Hepatocyte (in vitro differentiated cells): Measurements from ENCODE around the gene PACSIN3. TPM values are rescaled to one million over a fixed set of nuclear protein-coding genes. Genes with fewer than 3 reads are reported as not detected.

ENCODE experiments used
- DNase-seq: peaks from one replicate; pipeline ENCODE4 v3.0.0-alpha.2; 2016; ENCODE audit warnings: low spot score
- H2AFZ ChIP-seq: fragments of 200-600 bp; sonication (generic); 2 replicates; pipeline ENCODE4 v1.6.0; 2016; ENCODE audit warnings: antibody characterized with exemption, mild to moderate bottlenecking
- H3K27ac ChIP-seq: fragments of 200-600 bp; sonication (generic); 2 replicates; pipeline ENCODE4 v1.5.1; 2016; ENCODE audit warnings: mild to moderate bottlenecking
- H3K27me3 ChIP-seq: fragments of 200-600 bp; sonication (generic); 2 replicates; pipeline ENCODE4 v1.6.1; 2016
- H3K36me3 ChIP-seq: fragments of 200-600 bp; sonication (generic); replicated peaks from 2 replicates; pipeline ENCODE4 v1.5.1; 2016; ENCODE audit warnings: low read depth; ENCODE audit not compliant: insufficient read depth
- H3K4me1 ChIP-seq: fragments of 200-600 bp; sonication (generic); 2 replicates; pipeline ENCODE4 v1.5.1; 2016; ENCODE audit warnings: mild to moderate bottlenecking, moderate library complexity; ENCODE audit not compliant: insufficient read depth
- H3K4me2 ChIP-seq: fragments of 200-600 bp; sonication (generic); 2 replicates; pipeline ENCODE4 v1.6.0; 2016
- H3K4me3 ChIP-seq: fragments of 200-600 bp; sonication (generic); 2 replicates; pipeline ENCODE4 v1.5.1; 2016; ENCODE audit warnings: mild to moderate bottlenecking
- H3K79me2 ChIP-seq: fragments of 200-600 bp; sonication (generic); 2 replicates; pipeline ENCODE4 v1.6.0; 2017; ENCODE audit warnings: mild to moderate bottlenecking
- H3K9me2 ChIP-seq: fragments of 200-600 bp; sonication (generic); replicated peaks from 2 replicates; pipeline ENCODE4 v1.6.0; 2017; ENCODE audit warnings: mild to moderate bottlenecking; ENCODE audit not compliant: insufficient read depth
- H3K9me3 ChIP-seq: fragments of 200-600 bp; sonication (generic); 2 replicates; pipeline ENCODE4 v1.5.1; 2016; ENCODE audit warnings: low read depth, mild to moderate bottlenecking
- H4K20me1 ChIP-seq: fragments of 200-600 bp; sonication (generic); 2 replicates; pipeline ENCODE4 v1.6.0; 2016; ENCODE audit warnings: mild to moderate bottlenecking; ENCODE audit not compliant: insufficient read depth, poor library complexity, severe bottlenecking
- CTCF ChIP-seq: fragments of 200-600 bp; sonication (generic); IDR thresholded peaks from 2 replicates; pipeline ENCODE4 v1.5.1; 2016; ENCODE audit warnings: antibody characterized with exemption, mild to moderate bottlenecking; ENCODE audit not compliant: poor library complexity
- EZH2 ChIP-seq: fragments of 200-600 bp; sonication (generic); IDR thresholded peaks from 2 replicates; pipeline ENCODE4 v1.6.1; 2016; ENCODE audit warnings: antibody characterized with exemption, mild to moderate bottlenecking, borderline replicate concordance
- EZH2phosphoT487 ChIP-seq: fragments of 200-600 bp; sonication (generic); IDR thresholded peaks from one replicate; pipeline ENCODE4 v1.6.1; 2018; ENCODE audit warnings: antibody characterized with exemption, mild to moderate bottlenecking, low read depth, moderate library complexity; ENCODE audit not compliant: unreplicated experiment, severe bottlenecking
- WGBS: methylation state at CpG from one replicate; pipeline ENCODE4 v1.1.6; 2016; ENCODE audit warnings: low lambda C conversion rate; ENCODE audit errors: missing lambda C conversion rate; 5-methylcytosine and 5-hydroxymethylcytosine counted together
- polyA plus RNA-seq: library from polyadenylated mRNA; unstranded; fragments of >200 nt; fragmentation: Nextera tagmentation; extraction: Ambion mirVana; gene quantifications from 2 replicates; pipeline ENCODE4 v1.2.1, GENCODE V29; 2016
- total RNA-seq: library from RNA; depleted of rRNA; stranded (reverse); fragments of >200 nt; gene quantifications from 2 replicates; pipeline ENCODE4 v1.2.3, GENCODE V29; 2014

PACSIN3 gene
- total and polyA plus RNA-seq, 2 experiments from 2014 or later = 53.7 to 70.7 TPM

- no peak for TF ChIP-seq CTCF
- TF ChIP-seq EZH2phosphoT487 = no peak
- no peak for TF ChIP-seq EZH2
- no peak overlapping the region for H2AFZ ChIP-seq
- no peaks in the 10 kb centered on the region for H4K20me1 ChIP-seq
- no peaks in the 10 kb centered on the region for H3K79me2 ChIP-seq
- no peak overlapping the region for H3K4me3 ChIP-seq
- no peaks in the 10 kb centered on the region for H3K27me3 ChIP-seq
- no peak overlapping the region for H3K27ac ChIP-seq
- no peak overlapping the region for H3K4me2 ChIP-seq
- 97% methylated on average over 6 of the region's 7 CpGs for WGBS
- no peak for DNase-seq
- no peaks in the 10 kb centered on the region for H3K4me1 ChIP-seq
- no peaks in the 10 kb centered on the region for H3K36me3 ChIP-seq
- no peaks in the 10 kb centered on the region for H3K9me3 ChIP-seq
- no peaks in the 10 kb centered on the region for H3K9me2 ChIP-seq
Measured at GRCh38 chr11:47225552-47226400, 39.5 kb upstream of the PACSIN3 start.

DNA sequence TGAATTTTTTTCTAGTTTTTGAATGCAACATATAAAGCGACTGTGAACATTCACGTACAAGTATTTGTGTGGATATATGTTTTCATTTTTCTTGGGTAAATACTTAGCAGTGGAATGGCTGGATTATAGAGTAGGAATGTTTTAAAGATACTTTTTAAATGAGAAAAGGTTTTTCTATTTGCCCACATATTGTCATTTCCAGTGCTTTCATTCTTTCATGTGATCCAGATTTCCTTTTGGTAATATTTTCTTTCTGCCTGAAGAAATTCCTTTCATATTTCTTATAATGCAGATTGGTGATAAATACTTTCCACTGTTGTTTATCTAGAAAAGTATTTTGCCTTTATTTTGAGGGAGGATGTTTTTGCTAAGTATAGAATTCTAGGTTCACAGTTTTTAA lies 36.5 kb upstream of the PACSIN3 start:
- DNase-seq = no peak

DNA sequence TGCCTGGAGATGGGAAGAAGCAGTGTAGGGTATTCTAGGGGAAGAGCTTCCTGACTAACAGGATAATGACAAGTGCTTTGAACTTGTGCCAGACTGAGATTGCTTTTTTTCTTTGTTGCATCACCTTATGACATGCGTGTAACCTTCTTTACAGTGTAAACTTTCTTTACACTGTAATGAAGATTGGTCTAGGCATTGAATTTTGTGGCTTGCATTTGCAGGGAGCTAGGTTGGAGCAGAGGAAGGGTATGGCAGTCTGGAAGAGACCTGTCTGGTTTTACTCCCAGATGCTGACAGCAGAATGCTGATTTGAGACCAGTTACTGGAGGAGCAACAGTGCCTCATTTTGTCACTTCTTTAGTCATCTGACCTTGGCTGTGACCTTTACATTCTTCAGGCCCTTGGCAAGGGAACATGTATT lies 34.2 kb upstream of the PACSIN3 start:
- Histone ChIP-seq H3K9me3 (no peaks in the 10 kb centered on the region), H3K4me3 (no peak overlapping the region), H3K27ac (no peak overlapping the region), H2AFZ (no peak overlapping the region), H3K4me2 (no peak overlapping the region), H4K20me1 (no peaks in the 10 kb centered on the region), H3K79me2 (peaks cover 33% of the 10 kb centered on the region), H3K9me2 (no peaks in the 10 kb centered on the region), H3K36me3 (no peaks in the 10 kb centered on the region), H3K4me1 (peaks cover 29% of the 10 kb centered on the region), H3K27me3 (no peaks in the 10 kb centered on the region)
- no peak for TF ChIP-seq EZH2phosphoT487
- 56% methylated on average over 1 of the region's 1 CpG for WGBS
- DNase-seq = no peak

More for the DNA sequence above, 36.5 kb upstream of the PACSIN3 start:
- no peaks in the 10 kb centered on the region for H3K9me3 ChIP-seq
- no peak for TF ChIP-seq EZH2
- TF ChIP-seq CTCF = no peak
- TF ChIP-seq EZH2phosphoT487 = no peak
- no peaks in the 10 kb centered on the region for H4K20me1 ChIP-seq
- peaks cover 10% of the 10 kb centered on the region for H3K4me1 ChIP-seq
- H3K79me2 ChIP-seq = peaks cover 20% of the 10 kb centered on the region
- H3K27me3 ChIP-seq = no peaks in the 10 kb centered on the region
- H3K4me3 ChIP-seq = no peak overlapping the region
- H3K4me2 ChIP-seq = no peak overlapping the region
- no peak overlapping the region for H2AFZ ChIP-seq
- WGBS = 95% methylated on average over 2 of the region's 2 CpGs
- H3K9me2 ChIP-seq = no peaks in the 10 kb centered on the region
- no peak overlapping the region for H3K27ac ChIP-seq
- H3K36me3 ChIP-seq = no peaks in the 10 kb centered on the region

- Histone ChIP-seq H3K4me3 (peak overlapping the region; percentile 58), H3K4me2 (peak overlapping the region; percentile 87), H3K4me1 (peaks cover 30% of the 10 kb centered on the region), H4K20me1 (no peaks in the 10 kb centered on the region), H3K9me2 (no peaks in the 10 kb centered on the region), H3K79me2 (peaks cover 33% of the 10 kb centered on the region), H3K36me3 (no peaks in the 10 kb centered on the region), H3K27me3 (no peaks in the 10 kb centered on the region), H2AFZ (no peak overlapping the region), H3K9me3 (no peaks in the 10 kb centered on the region), H3K27ac (peak overlapping the region; percentile 97)
- TF ChIP-seq EZH2 (no peak), EZH2phosphoT487 (no peak), CTCF (no peak)
- peak; percentile 79 for DNase-seq
- WGBS = 19% methylated on average over 12 of the region's 12 CpGs
Measured at GRCh38 chr11:47216121-47216798, 30.0 kb upstream of the PACSIN3 start.
